ENCODE measurements around the gene KRT1.
"Not testable (repeated sequence)": the region's sequence is repeated elsewhere in the genome, so short reads cannot be mapped to it uniquely, and the experiment has no call there.

KRT1 gene

GRCh38 chr12:52682381-52682660 lies 2.1 kb upstream of the KRT1 start:
- DNase-seq (ENCODE audit: low read depth in 2 of 2): no peak

- DNase-seq (ENCODE audit: low read depth in 2 of 2): peak in 1 of 2 donors; percentile 10
Observed at GRCh38 chr12:52681526-52682380, 1.5 kb upstream of the KRT1 start.

- DNase-seq (ENCODE audit: low read depth in 2 of 2): no peak
Observed at GRCh38 chr12:52679875-52680274, 332 bp downstream of the KRT1 start.

GRCh38 chr12:52677671-52678070 lies 2.5 kb downstream of the KRT1 start:
- DNase-seq (ENCODE audit: low read depth in 2 of 2): no peak

GRCh38 chr12:52677126-52677525 lies 3.1 kb downstream of the KRT1 start:
- DNase-seq (ENCODE audit: low read depth in 2 of 2): no peak

GRCh38 chr12:52676163-52676562 lies 4.0 kb downstream of the KRT1 start:
- DNase-seq (ENCODE audit: low read depth in 2 of 2): no peak

GRCh38 chr12:52675301-52675701 lies 4.9 kb downstream of the KRT1 start:
- DNase-seq (ENCODE audit: low read depth in 2 of 2): no peak

- DNase-seq (ENCODE audit: low read depth in 2 of 2): no peak
Observed at GRCh38 chr12:52674433-52674775, 5.8 kb downstream of the KRT1 start.

- DNase-seq (ENCODE audit: low read depth in 2 of 2): no peak
Observed at GRCh38 chr12:52673713-52674432, 6.3 kb downstream of the KRT1 start.

GRCh38 chr12:52673217-52673616 lies 7.0 kb downstream of the KRT1 start:
- no peak for DNase-seq (ENCODE audit: low read depth in 2 of 2)

- DNase-seq (ENCODE audit: low read depth in 2 of 2): no peak
Observed at GRCh38 chr12:52672321-52672933, 7.8 kb downstream of the KRT1 start.

GRCh38 chr12:52670961-52671360 lies 9.2 kb downstream of the KRT1 start:
- no peak for DNase-seq (ENCODE audit: low read depth in 2 of 2)

GRCh38 chr12:52670506-52670905 lies 9.7 kb downstream of the KRT1 start:
- DNase-seq (ENCODE audit: low read depth in 2 of 2): no peak

- DNase-seq (ENCODE audit: low read depth in 2 of 2): not testable (repeated sequence)
Observed at GRCh38 chr12:52669941-52670340, 10.3 kb downstream of the KRT1 start.

GRCh38 chr12:52669426-52669825 lies 10.8 kb downstream of the KRT1 start:
- no peak for DNase-seq (ENCODE audit: low read depth in 2 of 2)

- DNase-seq (ENCODE audit: low read depth in 2 of 2): no peak
Observed at GRCh38 chr12:52667931-52668330, 12.3 kb downstream of the KRT1 start.

- DNase-seq (ENCODE audit: low read depth in 2 of 2): no peak
Observed at GRCh38 chr12:52667509-52667908, 12.7 kb downstream of the KRT1 start.

- no peak for DNase-seq (ENCODE audit: low read depth in 2 of 2)
Observed at GRCh38 chr12:52666471-52666870, 13.7 kb downstream of the KRT1 start.

GRCh38 chr12:52663420-52663819 lies 16.8 kb downstream of the KRT1 start:
- no peak for DNase-seq (ENCODE audit: low read depth in 2 of 2)

GRCh38 chr12:52662918-52663229 lies 17.3 kb downstream of the KRT1 start:
- no peak for DNase-seq (ENCODE audit: low read depth in 2 of 2)

GRCh38 chr12:52662093-52662917 lies 17.9 kb downstream of the KRT1 start:
- DNase-seq (ENCODE audit: low read depth in 2 of 2): no peak

GRCh38 chr12:52661668-52662067 lies 18.5 kb downstream of the KRT1 start:
- DNase-seq (ENCODE audit: low read depth in 2 of 2): no peak
